T47D (cell line): ENCODE data around the gene ERFE.

Source experiments
- DNase-seq, 2 experiments: peaks; one replicate each; pipeline versions ENCODE4 v3.0.0 to v3.0.0-alpha.2; 2011 to 2012; ENCODE audit warnings: low read depth in 1 of 2, low spot score in 1 of 2
- JUND ChIP-seq: IDR thresholded peaks from 2 replicates; pipeline ENCODE4 v1.6.1; 2012; ENCODE audit warnings: low read depth
- in situ Hi-C: cut with HindIII; loops from 2 replicates; pipeline ENCODE4 v1.10.0; 2016; ENCODE audit warnings: low sequenced_read_pairs, low pct_unique_long_range_greater_than_20kb

Gene ERFE

GRCh38 chr2:238172439-238172838 is 13.7 kb downstream of the ERFE start:
- DNase-seq, result no peak
- no peak for TF ChIP-seq JUND
- in situ Hi-C loops, result no loop called here

GRCh38 chr2:238173692-238174091 is 14.9 kb downstream of the ERFE start:
- no peak for DNase-seq
- in situ Hi-C loops, result no loop called here
- TF ChIP-seq JUND, result no peak

GRCh38 chr2:238174291-238174690 is 15.5 kb downstream of the ERFE start:
- no peak for TF ChIP-seq JUND
- no peak for DNase-seq
- in situ Hi-C loops, result no loop called here

- DNase-seq, result no peak
- in situ Hi-C loops, result no loop called here
- no peak for TF ChIP-seq JUND
Measured at GRCh38 chr2:238174701-238175100, 15.9 kb downstream of the ERFE start.

- TF ChIP-seq JUND, result no peak
- DNase-seq, result no peak
- in situ Hi-C loops, result no loop called here
Measured at GRCh38 chr2:238176613-238177012, 17.8 kb downstream of the ERFE start.

GRCh38 chr2:238180554-238180953 is 21.8 kb downstream of the ERFE start:
- TF ChIP-seq JUND, result no peak
- in situ Hi-C loops, result no loop called here
- DNase-seq, result no peak

- in situ Hi-C loops, result no loop called here
- no peak for TF ChIP-seq JUND
- no peak for DNase-seq
Measured at GRCh38 chr2:238182362-238182761, 23.6 kb downstream of the ERFE start.

GRCh38 chr2:238183821-238184220 is 25.1 kb downstream of the ERFE start:
- DNase-seq, result no peak
- no peak for TF ChIP-seq JUND
- in situ Hi-C loops, result no loop called here

- no peak for DNase-seq
- in situ Hi-C loops, result no loop called here
- no peak for TF ChIP-seq JUND
Measured at GRCh38 chr2:238187618-238188548, 29.1 kb downstream of the ERFE start.

- no peak for DNase-seq
- no peak for TF ChIP-seq JUND
- in situ Hi-C loops, result no loop called here
Measured at GRCh38 chr2:238190445-238190844, 31.7 kb downstream of the ERFE start.

GRCh38 chr2:238202326-238203093 is 43.7 kb downstream of the ERFE start:
- TF ChIP-seq JUND, result no peak
- DNase-seq, result peak in 1 of 2 experiments; percentile 23
- in situ Hi-C loops, result no loop called here

GRCh38 chr2:238203094-238203972 is 44.6 kb downstream of the ERFE start, which contains the start of gene ILKAP:
TSS of gene ILKAP (minus strand) at chr2:238203695. CDS start at chr2:238203553, 142 bp downstream.
- peak; percentile 87 to 98 for DNase-seq
- no peak for TF ChIP-seq JUND
- in situ Hi-C loops, result no loop called here
